ENCODE data around the gene CRABP2. TPM values are rescaled to one million over a fixed set of nuclear protein-coding genes. Genes with fewer than 3 reads are reported as not detected.

Gene CRABP2
- total and polyA plus RNA-seq, 12 donors = 0.25 to 2.7 (median 1.3) TPM; not detected in 1

DNA sequence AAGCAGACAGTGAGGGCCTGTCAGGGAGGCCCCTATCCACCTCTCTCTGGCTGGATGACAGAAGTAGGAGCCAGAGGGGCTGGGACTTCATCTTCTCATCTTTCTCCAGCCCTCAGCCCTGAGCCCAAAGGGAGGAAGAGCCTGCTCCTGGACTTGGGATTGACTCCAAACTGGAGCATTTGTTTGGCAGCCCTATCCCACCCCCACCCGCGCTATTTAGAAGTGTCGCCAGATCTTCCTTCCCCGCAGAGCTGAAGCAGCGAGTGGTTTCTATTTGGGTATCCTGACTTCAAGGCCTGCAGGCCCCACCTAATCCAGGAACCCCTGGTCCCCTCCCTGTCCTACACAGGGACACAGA, 37.8 kb downstream of the CRABP2 start:
- peak overlapping the region in 1 of 10 donors; percentile 19 for H3K4me3 ChIP-seq

DNA sequence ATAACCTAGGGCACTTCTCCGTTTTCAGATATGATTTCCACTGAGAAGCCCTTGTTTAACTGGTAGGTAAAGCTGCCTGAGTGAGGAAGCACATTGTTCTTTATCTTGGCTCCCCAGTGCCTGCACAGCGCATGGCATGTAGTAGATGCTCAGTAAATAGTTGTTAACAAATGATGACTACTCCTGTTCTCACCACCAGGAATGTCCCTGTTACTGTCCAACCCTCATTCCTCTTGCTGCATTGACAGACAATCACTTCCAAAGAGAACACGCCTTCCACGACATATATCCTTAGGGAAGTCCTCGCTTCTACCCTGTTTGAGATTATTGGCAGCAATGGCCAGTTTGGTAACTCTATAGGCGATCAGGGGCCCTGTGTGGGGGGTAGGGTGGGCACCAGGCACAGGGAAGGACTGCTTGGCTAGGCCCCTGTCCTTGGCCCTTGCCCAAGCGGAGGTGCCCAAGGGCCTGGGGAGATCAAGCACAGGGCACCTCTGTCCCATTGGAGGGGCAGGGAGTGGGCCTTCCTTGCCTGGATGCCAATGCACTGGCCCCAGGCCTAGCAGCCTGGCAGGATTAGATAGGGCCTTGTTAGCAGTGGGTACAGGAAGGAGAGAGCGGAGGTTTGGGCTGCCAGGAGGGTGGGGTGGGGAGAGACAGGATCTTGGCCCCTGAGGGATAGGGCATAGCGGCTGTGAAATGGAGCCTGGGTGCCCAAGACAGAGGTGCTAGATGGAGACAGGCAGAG, 38.3 kb downstream of the CRABP2 start:
- Histone ChIP-seq H3K36me3 (peaks cover 0 to 22% (median 6%) of the 10 kb centered on the region in 9 donors), H3K9me3 (no peaks in the 10 kb centered on the region), H3K27me3 (no peaks in the 10 kb centered on the region), H3K4me3 (no peak overlapping the region), H3K4me1 (peaks cover 78 to 100% (median 97%) of the 10 kb centered on the region in 9 donors), H3K27ac (peak overlapping the region; percentile 88 to 99 (median 96))
- peak in 6 of 8 donors; percentile 0 to 22 (median 4) for ATAC-seq
- TF ChIP-seq, protein P1, sequence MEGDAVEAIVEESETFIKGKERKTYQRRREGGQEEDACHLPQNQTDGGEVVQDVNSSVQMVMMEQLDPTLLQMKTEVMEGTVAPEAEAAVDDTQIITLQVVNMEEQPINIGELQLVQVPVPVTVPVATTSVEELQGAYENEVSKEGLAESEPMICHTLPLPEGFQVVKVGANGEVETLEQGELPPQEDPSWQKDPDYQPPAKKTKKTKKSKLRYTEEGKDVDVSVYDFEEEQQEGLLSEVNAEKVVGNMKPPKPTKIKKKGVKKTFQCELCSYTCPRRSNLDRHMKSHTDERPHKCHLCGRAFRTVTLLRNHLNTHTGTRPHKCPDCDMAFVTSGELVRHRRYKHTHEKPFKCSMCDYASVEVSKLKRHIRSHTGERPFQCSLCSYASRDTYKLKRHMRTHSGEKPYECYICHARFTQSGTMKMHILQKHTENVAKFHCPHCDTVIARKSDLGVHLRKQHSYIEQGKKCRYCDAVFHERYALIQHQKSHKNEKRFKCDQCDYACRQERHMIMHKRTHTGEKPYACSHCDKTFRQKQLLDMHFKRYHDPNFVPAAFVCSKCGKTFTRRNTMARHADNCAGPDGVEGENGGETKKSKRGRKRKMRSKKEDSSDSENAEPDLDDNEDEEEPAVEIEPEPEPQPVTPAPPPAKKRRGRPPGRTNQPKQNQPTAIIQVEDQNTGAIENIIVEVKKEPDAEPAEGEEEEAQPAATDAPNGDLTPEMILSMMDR (IDR thresholded peaks at IDR 0.05) = no peak
- intact Hi-C loops (cut with DNase I) = loop anchor here in 2 of 10 donors (1.0 to 10.0 kb wide), 2 partner anchors 8 to 228 kb away; partner anchors contain the start of gene PEAR1 (in 1 of the 2)
- DNase-seq = no peak
- WGBS, 2 donors = 69 to 74% methylated on average over 9 of the region's 9 CpGs

More for the DNA sequence above, 37.8 kb downstream of the CRABP2 start:
- intact Hi-C loops (cut with DNase I) = loop anchor here in 1 of 10 donors (10.0 kb wide), 1 partner anchor 227 kb away; the partner anchor contains the start of gene PEAR1
- ATAC-seq (peak; percentile 40 to 75 (median 64)), DNase-seq (peak in 1 of 2 donors; percentile 80)
- TF ChIP-seq, protein P1 (IDR thresholded peaks at IDR 0.05) = no peak
- peak overlapping the region; percentile 88 to 99 (median 96) for H3K27ac ChIP-seq
- H3K36me3 ChIP-seq = peaks cover 0 to 27% (median 12%) of the 10 kb centered on the region in 9 donors
- H3K4me1 ChIP-seq = peaks cover 75 to 100% (median 91%) of the 10 kb centered on the region in 9 donors
- no peaks in the 10 kb centered on the region for H3K9me3 ChIP-seq
- 3 to 16% methylated on average over 5 of the region's 5 CpGs for WGBS, 2 donors
- no peaks in the 10 kb centered on the region for H3K27me3 ChIP-seq

DNA sequence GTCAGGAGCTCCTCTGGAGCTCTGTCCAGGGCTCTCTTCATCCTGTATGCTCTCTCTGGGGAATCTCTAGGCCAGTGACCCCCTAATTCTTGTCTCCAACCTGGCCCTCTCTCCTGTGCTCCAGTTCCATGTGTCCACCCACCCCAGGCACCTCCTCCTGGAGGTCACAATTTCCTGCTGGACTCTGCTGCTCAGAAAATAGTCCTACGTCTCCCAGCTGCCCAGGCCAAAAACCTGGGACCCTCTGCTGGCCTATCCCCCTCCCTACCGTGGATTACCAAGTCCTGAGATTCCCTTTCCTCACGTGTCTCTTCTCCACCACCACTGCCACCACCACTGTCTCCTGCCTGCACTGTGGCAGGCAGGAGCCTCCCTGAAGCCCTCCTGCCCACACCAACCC, 39.8 kb downstream of the CRABP2 start:
- peaks cover 85 to 100% (median 100%) of the 10 kb centered on the region in 9 donors for H3K4me1 ChIP-seq
- intact Hi-C loops (cut with DNase I) = loop anchor here in 1 of 10 donors (10.0 kb wide), 1 partner anchor 229 kb away; the partner anchor contains the start of gene PEAR1
- ATAC-seq (no peak), DNase-seq (no peak)
- H3K9me3 ChIP-seq = no peaks in the 10 kb centered on the region
- peaks cover 0 to 7% (median 0%) of the 10 kb centered on the region in 9 donors for H3K36me3 ChIP-seq
- H3K4me3 ChIP-seq = peak overlapping the region in 1 of 10 donors; percentile 32
- H3K27me3 ChIP-seq = no peaks in the 10 kb centered on the region
- H3K27ac ChIP-seq = peak overlapping the region; percentile 88 to 99 (median 96)
- WGBS, 2 donors = 16 to 24% methylated on average over 3 of the region's 3 CpGs
- TF ChIP-seq, protein P1 (IDR thresholded peaks at IDR 0.05) = no peak

DNA sequence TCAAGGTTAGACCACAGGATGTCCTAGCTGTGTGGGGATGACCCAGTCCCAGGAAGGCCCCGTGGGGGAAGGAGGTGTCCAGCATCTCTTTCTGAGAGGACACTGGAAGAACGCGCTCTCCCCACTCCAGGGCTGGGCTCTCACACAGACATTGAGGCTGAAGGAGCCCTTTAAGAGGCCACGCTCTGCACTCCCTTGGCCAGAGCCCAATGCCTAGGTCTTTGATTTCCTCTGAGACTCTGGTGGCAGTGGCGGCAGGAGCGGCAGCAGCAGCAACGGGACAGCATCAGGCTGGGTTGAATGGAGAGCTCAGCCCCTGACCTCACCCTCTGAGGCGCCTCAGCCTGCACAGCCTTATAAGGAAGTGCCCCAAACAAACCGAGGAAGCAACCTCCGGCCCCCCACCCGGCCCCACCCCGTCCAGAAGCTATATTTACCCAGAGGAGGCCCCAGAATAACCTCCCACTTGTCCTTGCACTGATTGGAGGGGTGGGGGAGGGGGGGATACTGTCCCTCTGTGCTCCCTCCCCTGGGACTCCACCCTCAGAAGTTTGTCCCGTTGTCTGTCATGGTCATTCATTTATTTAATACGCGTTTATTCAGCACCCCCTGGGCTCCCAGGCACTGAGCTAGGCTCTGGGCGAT, 40.5 kb downstream of the CRABP2 start:
- ATAC-seq (peak; percentile 43 to 60 (median 54)), DNase-seq (peak; percentile 80 to 85)
- Histone ChIP-seq H3K36me3 (peaks cover 0 to under 1% (median 0%) of the 10 kb centered on the region in 9 donors), H3K9me3 (no peaks in the 10 kb centered on the region), H3K4me3 (peak overlapping the region in 6 of 10 donors; percentile 11 to 33 (median 22)), H3K27ac (peak overlapping the region; percentile 88 to 99 (median 96)), H3K27me3 (no peaks in the 10 kb centered on the region), H3K4me1 (peaks cover 81 to 100% (median 99%) of the 10 kb centered on the region in 9 donors)
- TF ChIP-seq, protein P1 (IDR thresholded peaks at IDR 0.05) = no peak
- intact Hi-C loops (cut with DNase I) = loop anchor here in 2 of 10 donors (5.0 to 10.0 kb wide), 2 partner anchors 163 to 230 kb away; partner anchors contain the start of genes MEF2D (in 2 of the 2) and PEAR1 (in 1 of the 2)
- WGBS, 2 donors = 9 to 15% methylated on average over 16 of the region's 16 CpGs

Data from heart right ventricle (tissue), 16 donors.